Vagina (tissue), 2 donors: ENCODE data around the gene COL10A1. TPM values are rescaled to one million over a fixed set of nuclear protein-coding genes. Genes with fewer than 3 reads are reported as not detected.

Experiments
- DNase-seq, 2 donors: peaks; one replicate each; pipeline ENCODE4 v3.0.0-alpha.2; 2017; ENCODE audit errors: extremely low spot score in 2 of 2
- H3K27ac ChIP-seq: fragments of 200-600 bp; sonication (generic); one replicate; pipeline ENCODE4 v1.5.1; 2019
- H3K27me3 ChIP-seq: fragments of 200-600 bp; sonication (generic); one replicate; pipeline ENCODE4 v1.5.1; 2019
- H3K36me3 ChIP-seq, 2 donors: fragments of 200-600 bp; sonication (generic); one replicate each; pipeline ENCODE4 v1.5.1; 2017 to 2019
- H3K4me1 ChIP-seq: fragments of 200-600 bp; sonication (generic); one replicate; pipeline ENCODE4 v1.5.1; 2019
- H3K4me3 ChIP-seq, 2 donors: fragments of 200-600 bp; sonication (generic); 1 replicate in 1 of 2; 2 replicates in 1 of 2; pipeline ENCODE4 v1.5.1; 2016 to 2019
- H3K9me3 ChIP-seq: fragments of 200-600 bp; sonication (generic); one replicate; pipeline ENCODE4 v1.5.1; 2019
- CTCF ChIP-seq, 3 experiments: fragments of 450-650 bp in 2 of 3; fragments of 200-600 bp in 1 of 3; sonication (generic) in 1 of 3; IDR thresholded peaks; one replicate each; pipeline ENCODE4 v1.5.1; 2017 to 2019; ENCODE audit warnings: antibody characterized with exemption in 3 of 3, mild to moderate bottlenecking in 2 of 3, moderate library complexity in 2 of 3
- POLR2A ChIP-seq, 2 donors: fragments of 450-650 bp; IDR thresholded peaks; one replicate each; pipeline ENCODE4 v1.6.1; 2017; ENCODE audit warnings: antibody characterized with exemption in 2 of 2, mild to moderate bottlenecking in 2 of 2, moderate library complexity in 2 of 2
- POLR2AphosphoS5 ChIP-seq, 2 donors: sonication (generic); formaldehyde crosslinking; IDR thresholded peaks; one replicate each; pipeline ENCODE4 v1.9.0; 2017; ENCODE audit warnings: antibody characterized with exemption in 2 of 2, mild to moderate bottlenecking in 2 of 2, low read depth in 1 of 2; ENCODE audit not compliant: insufficient read depth in 1 of 2
- intact Hi-C: fragments of 100-400 bp; cut with DNase I; formaldehyde crosslinking; loops from one replicate; pipeline ENCODE4 v1.15.1; 2023
- total RNA-seq: library from RNA; depleted of rRNA; stranded (reverse); fragments of >200 nt; gene quantifications from one replicate; pipeline ENCODE4 v1.2.3, GENCODE V29; 2016

Gene COL10A1
- not detected for total RNA-seq

- no peak within 1 kb of the TSS for H3K27ac ChIP-seq
- H3K4me1 ChIP-seq: no peaks in the 10 kb centered on the region
- DNase-seq: no peak
- no peaks in the 10 kb centered on the region for H3K9me3 ChIP-seq
- TF ChIP-seq POLR2AphosphoS5 (IDR thresholded peaks at IDR 0.05; ENCODE audit: insufficient read depth in 1 of 2, low read depth in 1 of 2): no peak
- no peak for TF ChIP-seq POLR2A (IDR thresholded peaks at IDR 0.05)
- TF ChIP-seq CTCF (IDR thresholded peaks at IDR 0.05): no peak
- intact Hi-C loops: no loop called here
- H3K27me3 ChIP-seq: no peaks in the 10 kb centered on the region
- no peak within 1 kb of the TSS for H3K4me3 ChIP-seq
- H3K36me3 ChIP-seq: no peaks in the 10 kb centered on the region
These were observed at the start of gene COL10A1 for GRCh38 chr6:116126032-116126431. COL10A1 (minus strand) TSS chr6:116126132; CDS start chr6:116125492, 640 bp downstream.

GRCh38 chr6:116175344-116175743 lies 49.4 kb upstream of the COL10A1 start:
- Histone ChIP-seq H3K4me3 (no peak overlapping the region), H3K9me3 (no peaks in the 10 kb centered on the region), H3K4me1 (no peaks in the 10 kb centered on the region), H3K27ac (no peak overlapping the region), H3K36me3 (no peaks in the 10 kb centered on the region), H3K27me3 (no peaks in the 10 kb centered on the region)
- no peak for TF ChIP-seq POLR2A (IDR thresholded peaks at IDR 0.05)
- no peak for TF ChIP-seq POLR2AphosphoS5 (IDR thresholded peaks at IDR 0.05; ENCODE audit: insufficient read depth in 1 of 2, low read depth in 1 of 2)
- no peak for TF ChIP-seq CTCF (IDR thresholded peaks at IDR 0.05)
- intact Hi-C loops: no loop called here
- no peak for DNase-seq

GRCh38 chr6:116173928-116174327 lies 48.0 kb upstream of the COL10A1 start:
- H3K27me3 ChIP-seq: no peaks in the 10 kb centered on the region
- DNase-seq: no peak
- H3K27ac ChIP-seq: no peak overlapping the region
- no peaks in the 10 kb centered on the region for H3K4me1 ChIP-seq
- no peak for TF ChIP-seq POLR2A (IDR thresholded peaks at IDR 0.05)
- TF ChIP-seq CTCF (IDR thresholded peaks at IDR 0.05): no peak
- H3K9me3 ChIP-seq: no peaks in the 10 kb centered on the region
- intact Hi-C loops: no loop called here
- H3K36me3 ChIP-seq: peaks cover 0 to 3% of the 10 kb centered on the region in 2 donors
- no peak overlapping the region for H3K4me3 ChIP-seq

- Histone ChIP-seq H3K36me3 (peaks cover 0 to 4% of the 10 kb centered on the region in 2 donors), H3K9me3 (no peaks in the 10 kb centered on the region), H3K27ac (no peak overlapping the region), H3K4me3 (no peak overlapping the region), H3K4me1 (no peaks in the 10 kb centered on the region), H3K27me3 (no peaks in the 10 kb centered on the region)
- TF ChIP-seq POLR2AphosphoS5 (IDR thresholded peaks at IDR 0.05; ENCODE audit: insufficient read depth in 1 of 2, low read depth in 1 of 2): no peak
- TF ChIP-seq POLR2A (IDR thresholded peaks at IDR 0.05): no peak
- no peak for TF ChIP-seq CTCF (IDR thresholded peaks at IDR 0.05)
- no peak for DNase-seq
- intact Hi-C loops: no loop called here
These were observed 44.6 kb upstream of the COL10A1 start for GRCh38 chr6:116170358-116171057.

GRCh38 chr6:116169880-116170279 lies 43.9 kb upstream of the COL10A1 start:
- no peak for DNase-seq
- no peaks in the 10 kb centered on the region for H3K27me3 ChIP-seq
- H3K9me3 ChIP-seq: no peaks in the 10 kb centered on the region
- no peaks in the 10 kb centered on the region for H3K4me1 ChIP-seq
- H3K4me3 ChIP-seq: no peak overlapping the region
- H3K27ac ChIP-seq: no peak overlapping the region
- intact Hi-C loops: no loop called here
- peaks cover 0 to 4% of the 10 kb centered on the region in 2 donors for H3K36me3 ChIP-seq
- TF ChIP-seq POLR2AphosphoS5 (IDR thresholded peaks at IDR 0.05; ENCODE audit: insufficient read depth in 1 of 2, low read depth in 1 of 2) (no peak), POLR2A (IDR thresholded peaks at IDR 0.05) (no peak), CTCF (IDR thresholded peaks at IDR 0.05) (no peak)
